Activated T-helper 17 cell treated with anti-CD3 and anti-CD28 coated beads, Interleukin-2, amount 50 U/mL, for 72 hours (primary cell): Measurements from ENCODE around the gene SETBP1. TPM values are rescaled to one million over a fixed set of nuclear protein-coding genes. Genes with fewer than 3 reads are reported as not detected.

Experiments used
- ATAC-seq: fragments of 150-1000 bp; cut with Tn5 transposase; replicated peaks from 2 replicates; pipeline ENCODE4 v1.10.0; 2021; ENCODE audit warnings: mild to moderate bottlenecking, moderate library complexity
- H3K27ac Mint-ChIP-seq: one replicate; pipeline ENCODE4 v1.8.0; 2022; ENCODE audit warnings: mixed read lengths
- H3K27me3 Mint-ChIP-seq: one replicate; pipeline ENCODE4 v1.8.0; 2022; ENCODE audit warnings: mixed read lengths
- H3K36me3 Mint-ChIP-seq: one replicate; pipeline ENCODE4 v1.8.0; 2022; ENCODE audit warnings: low read depth, mild to moderate bottlenecking, mixed read lengths
- H3K4me1 Mint-ChIP-seq: one replicate; pipeline ENCODE4 v1.8.0; 2022; ENCODE audit warnings: mixed read lengths
- H3K4me3 Mint-ChIP-seq: one replicate; pipeline ENCODE4 v1.8.0; 2022; ENCODE audit warnings: mild to moderate bottlenecking, mixed read lengths
- H3K9me3 Mint-ChIP-seq: one replicate; pipeline ENCODE4 v1.8.0; 2022; ENCODE audit warnings: mixed read lengths
- total RNA-seq, 2 donors: library from RNA; stranded (reverse); gene quantifications; one replicate each; pipeline ENCODE4 v1.2.3, GENCODE V29; 2022

The SETBP1 gene
- total RNA-seq, 2 donors from 2014 or later: 2.2 to 7.6 TPM

- H3K27me3 Mint-ChIP-seq: peaks cover 3% of the 10 kb centered on the region
- no peaks in the 10 kb centered on the region for H3K36me3 Mint-ChIP-seq
These were observed 263.8 kb downstream of the SETBP1 start for GRCh38 chr18:44944461-44944860.

GRCh38 chr18:44945888-44946401 lies 265.3 kb downstream of the SETBP1 start:
- no peak for ATAC-seq
- no peak overlapping the region for H3K4me3 Mint-ChIP-seq
- H3K27ac Mint-ChIP-seq: no peak overlapping the region
- H3K36me3 Mint-ChIP-seq: no peaks in the 10 kb centered on the region
- no peaks in the 10 kb centered on the region for H3K4me1 Mint-ChIP-seq
- no peaks in the 10 kb centered on the region for H3K9me3 Mint-ChIP-seq
- H3K27me3 Mint-ChIP-seq: peaks cover 3% of the 10 kb centered on the region

More at GRCh38 chr18:44944461-44944860, 263.8 kb downstream of the SETBP1 start:
- H3K9me3 Mint-ChIP-seq: no peaks in the 10 kb centered on the region
- no peak for ATAC-seq
- no peaks in the 10 kb centered on the region for H3K4me1 Mint-ChIP-seq
- H3K27ac Mint-ChIP-seq: no peak overlapping the region
- H3K4me3 Mint-ChIP-seq: no peak overlapping the region

- Mint-ChIP-seq H3K9me3 (no peaks in the 10 kb centered on the region), H3K27ac (no peak overlapping the region), H3K4me1 (no peaks in the 10 kb centered on the region), H3K27me3 (peaks cover 3% of the 10 kb centered on the region), H3K36me3 (no peaks in the 10 kb centered on the region), H3K4me3 (no peak overlapping the region)
- ATAC-seq: no peak
These were observed 265.9 kb downstream of the SETBP1 start for GRCh38 chr18:44946529-44947113.

- Mint-ChIP-seq H3K36me3 (no peaks in the 10 kb centered on the region), H3K27ac (no peak overlapping the region), H3K4me3 (no peak overlapping the region), H3K27me3 (no peaks in the 10 kb centered on the region), H3K4me1 (no peaks in the 10 kb centered on the region), H3K9me3 (no peaks in the 10 kb centered on the region)
- ATAC-seq: no peak
These were observed 269.3 kb downstream of the SETBP1 start for GRCh38 chr18:44949967-44950366.

- no peak for ATAC-seq
- H3K4me3 Mint-ChIP-seq: no peak overlapping the region
- H3K36me3 Mint-ChIP-seq: no peaks in the 10 kb centered on the region
- H3K4me1 Mint-ChIP-seq: no peaks in the 10 kb centered on the region
- H3K27ac Mint-ChIP-seq: no peak overlapping the region
- H3K9me3 Mint-ChIP-seq: no peaks in the 10 kb centered on the region
- H3K27me3 Mint-ChIP-seq: peaks cover under 1% of the 10 kb centered on the region
These were observed 270.1 kb downstream of the SETBP1 start for GRCh38 chr18:44950685-44951195.

- no peaks in the 10 kb centered on the region for H3K4me1 Mint-ChIP-seq
- no peak overlapping the region for H3K4me3 Mint-ChIP-seq
- peaks cover 5% of the 10 kb centered on the region for H3K27me3 Mint-ChIP-seq
- H3K36me3 Mint-ChIP-seq: no peaks in the 10 kb centered on the region
- no peaks in the 10 kb centered on the region for H3K9me3 Mint-ChIP-seq
- no peak for ATAC-seq
- H3K27ac Mint-ChIP-seq: no peak overlapping the region
These were observed 271.1 kb downstream of the SETBP1 start for GRCh38 chr18:44951748-44952147.

GRCh38 chr18:44954257-44954656 lies 273.6 kb downstream of the SETBP1 start:
- Mint-ChIP-seq H3K4me3 (no peak overlapping the region), H3K27me3 (peaks cover 8% of the 10 kb centered on the region), H3K36me3 (no peaks in the 10 kb centered on the region), H3K9me3 (no peaks in the 10 kb centered on the region), H3K4me1 (no peaks in the 10 kb centered on the region), H3K27ac (no peak overlapping the region)
- no peak for ATAC-seq

- Mint-ChIP-seq H3K4me3 (no peak overlapping the region), H3K27me3 (peaks cover 8% of the 10 kb centered on the region), H3K9me3 (no peaks in the 10 kb centered on the region), H3K27ac (no peak overlapping the region), H3K36me3 (no peaks in the 10 kb centered on the region), H3K4me1 (no peaks in the 10 kb centered on the region)
- no peak for ATAC-seq
These were observed 275.1 kb downstream of the SETBP1 start for GRCh38 chr18:44955825-44956224.

- Mint-ChIP-seq H3K9me3 (no peaks in the 10 kb centered on the region), H3K4me1 (no peaks in the 10 kb centered on the region), H3K36me3 (no peaks in the 10 kb centered on the region), H3K27ac (no peak overlapping the region), H3K4me3 (no peak overlapping the region), H3K27me3 (peaks cover 12% of the 10 kb centered on the region)
- no peak for ATAC-seq
These were observed 276.3 kb downstream of the SETBP1 start for GRCh38 chr18:44957025-44957424.

- no peaks in the 10 kb centered on the region for H3K4me1 Mint-ChIP-seq
- no peak overlapping the region for H3K27ac Mint-ChIP-seq
These were observed 276.8 kb downstream of the SETBP1 start for GRCh38 chr18:44957461-44957860.

GRCh38 chr18:44958040-44958439 lies 277.4 kb downstream of the SETBP1 start:
- Mint-ChIP-seq H3K27ac (no peak overlapping the region), H3K27me3 (peaks cover 21% of the 10 kb centered on the region), H3K4me3 (no peak overlapping the region), H3K9me3 (no peaks in the 10 kb centered on the region), H3K36me3 (no peaks in the 10 kb centered on the region), H3K4me1 (no peaks in the 10 kb centered on the region)
- no peak for ATAC-seq

More at GRCh38 chr18:44957461-44957860, 276.8 kb downstream of the SETBP1 start:
- H3K36me3 Mint-ChIP-seq: no peaks in the 10 kb centered on the region
- H3K9me3 Mint-ChIP-seq: no peaks in the 10 kb centered on the region
- H3K4me3 Mint-ChIP-seq: no peak overlapping the region
- no peak for ATAC-seq
- peaks cover 17% of the 10 kb centered on the region for H3K27me3 Mint-ChIP-seq

- no peaks in the 10 kb centered on the region for H3K4me1 Mint-ChIP-seq
- H3K9me3 Mint-ChIP-seq: no peaks in the 10 kb centered on the region
- peaks cover 21% of the 10 kb centered on the region for H3K27me3 Mint-ChIP-seq
- H3K36me3 Mint-ChIP-seq: no peaks in the 10 kb centered on the region
- no peak for ATAC-seq
- no peak overlapping the region for H3K4me3 Mint-ChIP-seq
- no peak overlapping the region for H3K27ac Mint-ChIP-seq
These were observed 277.8 kb downstream of the SETBP1 start for GRCh38 chr18:44958455-44958854.

- Mint-ChIP-seq H3K9me3 (no peaks in the 10 kb centered on the region), H3K4me3 (no peak overlapping the region), H3K36me3 (no peaks in the 10 kb centered on the region), H3K27me3 (peaks cover 21% of the 10 kb centered on the region), H3K27ac (no peak overlapping the region), H3K4me1 (no peaks in the 10 kb centered on the region)
- ATAC-seq: no peak
These were observed 278.3 kb downstream of the SETBP1 start for GRCh38 chr18:44959013-44959412.

- no peaks in the 10 kb centered on the region for H3K9me3 Mint-ChIP-seq
- H3K36me3 Mint-ChIP-seq: no peaks in the 10 kb centered on the region
- H3K4me1 Mint-ChIP-seq: no peaks in the 10 kb centered on the region
- no peak overlapping the region for H3K27ac Mint-ChIP-seq
- peaks cover 25% of the 10 kb centered on the region for H3K27me3 Mint-ChIP-seq
- no peak overlapping the region for H3K4me3 Mint-ChIP-seq
- no peak for ATAC-seq
These were observed 279.9 kb downstream of the SETBP1 start for GRCh38 chr18:44960580-44960979.

GRCh38 chr18:44961288-44961995 lies 280.8 kb downstream of the SETBP1 start:
- H3K9me3 Mint-ChIP-seq: no peaks in the 10 kb centered on the region

More at GRCh38 chr18:44961288-44961995, 280.8 kb downstream of the SETBP1 start:
- H3K27ac Mint-ChIP-seq: no peak overlapping the region
- no peak overlapping the region for H3K4me3 Mint-ChIP-seq
- H3K36me3 Mint-ChIP-seq: no peaks in the 10 kb centered on the region
- H3K27me3 Mint-ChIP-seq: peaks cover 20% of the 10 kb centered on the region
- no peaks in the 10 kb centered on the region for H3K4me1 Mint-ChIP-seq
- ATAC-seq: no peak
